GM11168 (cell line): ENCODE results near the gene MAN2B2.
"Not testable (repeated sequence)": the region's sequence is repeated elsewhere in the genome, so short reads cannot be mapped to it uniquely, and the experiment has no call there.

Experiments
- in situ Hi-C: fragments of 300-500 bp; cut with MboI; formaldehyde crosslinking; loops from one replicate; pipeline ENCODE4 v1.12.0; 2022; ENCODE audit warnings: low sequenced_read_pairs; ENCODE audit not compliant: unreplicated experiment

MAN2B2 gene

GRCh38 chr4:6662591-6662990 lies 87.6 kb downstream of the MAN2B2 start:
- in situ Hi-C loops = no loop called here

- in situ Hi-C loops = no loop called here
Measured at GRCh38 chr4:6663596-6664393, 88.8 kb downstream of the MAN2B2 start.

- in situ Hi-C loops = no loop called here
Measured at GRCh38 chr4:6665320-6665654, 90.3 kb downstream of the MAN2B2 start.

- in situ Hi-C loops = no loop called here
Measured at GRCh38 chr4:6668391-6668790, 93.4 kb downstream of the MAN2B2 start.

- in situ Hi-C loops = no loop called here
Measured at GRCh38 chr4:6671648-6672047, 96.7 kb downstream of the MAN2B2 start.

- in situ Hi-C loops = no loop called here
Measured at GRCh38 chr4:6672131-6672530, 97.1 kb downstream of the MAN2B2 start.

GRCh38 chr4:6672541-6673190 lies 97.7 kb downstream of the MAN2B2 start:
- in situ Hi-C loops = not testable (repeated sequence)
